GM06990 (cell line): Measurements from ENCODE around the gene ACSM6.
"Not testable (repeated sequence)": the region's sequence is repeated elsewhere in the genome, so short reads cannot be mapped to it uniquely, and the experiment has no call there.

Experiments used
- DNase-seq: peaks from one replicate; pipeline ENCODE4 v3.0.0-alpha.2; 2011; ENCODE audit not compliant: insufficient read length; ENCODE audit errors: extremely low read depth
- H3K27me3 ChIP-seq: replicated peaks from 2 replicates; pipeline ENCODE4 v1.6.0; 2011; ENCODE audit warnings: low read length; ENCODE audit not compliant: control insufficient read depth, insufficient read depth
- H3K36me3 ChIP-seq: 2 replicates; pipeline ENCODE4 v1.5.1; 2011; ENCODE audit warnings: low read length; ENCODE audit not compliant: control insufficient read depth, insufficient read depth
- H3K4me3 ChIP-seq: replicated peaks from 2 replicates; pipeline ENCODE4 v1.5.1; 2011; ENCODE audit warnings: low read depth, mild to moderate bottlenecking, control low read depth, low read length
- TF ChIP-seq, protein P1 (sequence below): IDR thresholded peaks from 2 replicates; pipeline ENCODE4 v1.5.1; 2011; ENCODE audit warnings: low read length, control low read depth, mild to moderate bottlenecking, inconsistent platforms; ENCODE audit not compliant: insufficient read depth, poor library complexity, severe bottlenecking

ACSM6 gene

DNA sequence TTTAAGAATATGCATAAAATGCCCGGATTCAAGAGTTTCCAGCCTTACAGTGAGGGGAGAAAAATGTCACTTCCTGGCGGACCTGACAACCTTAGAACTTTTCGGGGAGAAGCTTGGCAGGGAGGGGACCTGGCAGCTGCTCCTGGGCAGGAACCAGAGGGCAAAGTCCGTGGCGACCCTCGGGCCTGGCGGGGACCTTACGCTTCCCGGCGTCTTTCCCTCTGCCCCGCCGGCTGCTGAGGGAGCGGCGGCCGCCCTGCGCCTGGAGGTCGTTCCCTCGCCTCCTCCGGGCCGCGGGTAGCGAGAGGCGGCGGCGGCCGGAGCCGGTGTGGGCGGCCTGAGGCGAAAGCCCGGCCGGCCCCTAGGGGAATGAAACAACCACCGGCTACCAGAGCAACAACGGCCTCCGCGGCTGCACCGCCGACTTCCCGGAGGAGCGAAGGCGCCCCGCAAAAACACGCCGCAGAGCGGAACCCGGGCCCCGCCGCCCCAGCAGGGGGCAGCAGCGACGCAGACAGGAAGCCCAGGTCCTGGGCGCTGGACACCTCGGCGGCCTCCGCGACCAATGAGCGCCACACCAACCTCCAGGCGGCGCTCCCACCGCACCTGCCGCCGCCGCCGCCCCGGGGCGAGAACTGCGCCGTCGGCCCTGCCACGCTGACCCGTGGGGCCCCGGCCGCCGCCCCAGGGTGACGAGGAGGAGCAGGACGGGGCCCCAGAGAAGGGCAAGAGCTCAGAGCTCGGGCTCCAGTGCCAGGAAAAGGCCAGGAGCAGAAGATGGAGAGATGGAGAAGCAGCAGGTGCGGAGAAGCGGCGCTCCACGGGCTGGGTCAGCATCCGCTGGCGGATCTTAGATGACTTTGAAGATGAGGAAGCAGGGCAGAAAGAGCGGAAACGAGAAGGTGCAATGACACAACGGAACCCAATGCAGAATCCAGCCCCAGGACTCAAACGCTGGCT lies 10.5 kb upstream of the ACSM6 start:
- Histone ChIP-seq H3K36me3 (no peaks in the 10 kb centered on the region), H3K4me3 (peak overlapping the region; percentile 78), H3K27me3 (no peaks in the 10 kb centered on the region)
- DNase-seq = peak; percentile 90
- TF ChIP-seq, protein P1, sequence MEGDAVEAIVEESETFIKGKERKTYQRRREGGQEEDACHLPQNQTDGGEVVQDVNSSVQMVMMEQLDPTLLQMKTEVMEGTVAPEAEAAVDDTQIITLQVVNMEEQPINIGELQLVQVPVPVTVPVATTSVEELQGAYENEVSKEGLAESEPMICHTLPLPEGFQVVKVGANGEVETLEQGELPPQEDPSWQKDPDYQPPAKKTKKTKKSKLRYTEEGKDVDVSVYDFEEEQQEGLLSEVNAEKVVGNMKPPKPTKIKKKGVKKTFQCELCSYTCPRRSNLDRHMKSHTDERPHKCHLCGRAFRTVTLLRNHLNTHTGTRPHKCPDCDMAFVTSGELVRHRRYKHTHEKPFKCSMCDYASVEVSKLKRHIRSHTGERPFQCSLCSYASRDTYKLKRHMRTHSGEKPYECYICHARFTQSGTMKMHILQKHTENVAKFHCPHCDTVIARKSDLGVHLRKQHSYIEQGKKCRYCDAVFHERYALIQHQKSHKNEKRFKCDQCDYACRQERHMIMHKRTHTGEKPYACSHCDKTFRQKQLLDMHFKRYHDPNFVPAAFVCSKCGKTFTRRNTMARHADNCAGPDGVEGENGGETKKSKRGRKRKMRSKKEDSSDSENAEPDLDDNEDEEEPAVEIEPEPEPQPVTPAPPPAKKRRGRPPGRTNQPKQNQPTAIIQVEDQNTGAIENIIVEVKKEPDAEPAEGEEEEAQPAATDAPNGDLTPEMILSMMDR = peak; percentile 94

DNA sequence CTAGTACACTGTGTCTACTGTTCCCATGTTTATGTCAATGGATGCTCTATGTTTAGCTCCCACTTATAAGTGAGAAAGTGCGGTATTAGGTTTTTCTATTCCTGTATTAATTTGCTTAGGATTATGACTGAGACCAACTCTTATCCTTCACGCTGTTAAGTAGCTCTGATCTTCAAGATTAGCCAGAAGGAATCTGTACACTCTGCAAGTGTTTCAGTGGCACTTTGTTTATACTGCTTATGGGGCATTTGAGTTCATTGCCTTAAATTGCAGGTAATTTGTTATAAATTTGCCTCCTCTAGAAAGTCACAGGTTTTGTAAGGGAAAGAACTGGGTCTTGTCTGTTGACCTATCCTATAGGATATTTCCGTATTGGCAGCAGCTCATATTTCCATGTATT lies 6.4 kb upstream of the ACSM6 start:
- Histone ChIP-seq H3K36me3 (no peaks in the 10 kb centered on the region), H3K27me3 (no peaks in the 10 kb centered on the region), H3K4me3 (no peak overlapping the region)
- TF ChIP-seq, protein P1 = no peak
- DNase-seq = no peak

DNA sequence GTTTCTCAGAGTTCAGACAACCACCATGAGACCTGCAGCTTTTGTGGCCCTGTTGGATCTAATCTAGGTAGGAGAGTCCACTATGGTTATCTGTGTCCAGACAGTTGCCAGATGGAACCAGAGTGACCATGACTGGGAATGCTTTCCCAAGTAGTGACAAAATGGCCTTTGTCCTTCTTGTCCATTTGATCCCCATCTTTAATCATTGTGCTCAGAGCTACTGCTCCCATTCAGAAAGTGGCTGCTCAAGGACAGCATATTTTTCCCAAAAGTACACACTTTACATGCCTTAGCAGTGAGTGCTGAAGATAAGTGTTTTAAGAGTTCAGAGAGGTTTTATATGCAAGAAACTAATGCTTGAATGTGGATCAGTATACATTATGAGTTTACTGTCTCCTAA lies 5.4 kb upstream of the ACSM6 start:
- DNase-seq = no peak
- Histone ChIP-seq H3K27me3 (no peaks in the 10 kb centered on the region), H3K36me3 (no peaks in the 10 kb centered on the region), H3K4me3 (no peak overlapping the region)
- TF ChIP-seq, protein P1 = no peak

DNA sequence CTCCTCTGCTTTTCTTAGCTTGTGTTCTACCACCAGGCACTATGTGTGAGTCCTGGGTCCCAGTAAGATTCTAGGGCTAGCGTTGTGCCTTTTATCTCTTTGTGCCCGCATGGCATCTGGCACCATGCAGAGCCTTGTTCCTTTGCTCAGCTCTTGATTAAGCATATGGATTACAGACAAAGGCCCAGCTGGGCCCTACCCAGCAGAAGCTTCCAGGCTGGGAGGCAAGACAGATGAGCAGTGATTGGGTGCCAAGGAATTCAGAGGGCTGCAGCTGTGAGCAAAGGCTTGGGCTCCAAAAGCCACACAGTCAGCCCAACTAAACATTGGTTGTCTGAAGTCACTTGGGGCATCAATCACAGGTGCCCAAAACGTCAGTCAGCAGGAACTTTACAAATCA lies 2.0 kb downstream of the ACSM6 start:
- Histone ChIP-seq H3K27me3 (no peaks in the 10 kb centered on the region), H3K36me3 (peaks cover 2% of the 10 kb centered on the region), H3K4me3 (no peak overlapping the region)
- TF ChIP-seq, protein P1 = no peak
- DNase-seq = no peak

DNA sequence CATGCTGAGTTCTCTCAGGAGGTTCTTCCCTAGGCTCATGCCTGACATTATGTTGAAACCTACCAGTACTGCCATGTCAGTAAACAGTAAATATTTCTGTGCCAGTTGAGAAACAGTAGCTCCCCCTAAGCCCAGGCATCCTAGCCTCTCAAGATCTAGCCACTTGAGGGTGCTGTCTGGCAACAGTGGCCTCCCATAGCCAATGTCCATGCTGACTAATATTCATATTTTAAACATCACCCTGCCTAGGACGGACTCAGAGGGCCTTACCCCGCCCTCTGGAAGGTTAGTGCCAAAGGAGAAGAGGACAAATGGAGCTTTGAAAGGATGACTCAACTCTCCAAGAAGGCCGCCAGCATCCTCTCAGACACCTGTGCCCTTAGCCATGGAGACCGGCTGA lies 7.7 kb downstream of the ACSM6 start:
- no peaks in the 10 kb centered on the region for H3K36me3 ChIP-seq
- no peak for DNase-seq

DNA sequence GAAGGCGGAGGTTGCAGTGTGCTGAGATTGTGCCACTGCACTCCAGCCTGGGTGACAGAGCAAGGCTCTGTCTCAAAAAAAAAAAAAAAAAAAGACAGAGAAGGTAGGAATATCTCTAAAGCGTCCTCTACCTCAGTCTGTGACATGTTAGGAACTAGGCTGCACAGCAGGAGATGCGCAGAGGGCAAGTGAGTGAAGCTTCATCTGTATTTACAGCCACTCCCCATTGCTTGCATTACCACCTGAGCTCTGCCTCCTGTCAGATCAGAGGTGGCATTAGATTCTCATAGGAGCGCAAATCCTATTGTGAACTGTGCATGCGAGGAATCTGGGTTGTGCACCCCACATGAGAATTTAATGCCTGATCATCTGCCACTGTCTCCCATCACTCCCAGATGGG lies 8.8 kb downstream of the ACSM6 start:
- not testable (repeated sequence) for DNase-seq

More for the DNA sequence above, 7.7 kb downstream of the ACSM6 start:
- no peak overlapping the region for H3K4me3 ChIP-seq
- TF ChIP-seq, protein P1 = no peak
- H3K27me3 ChIP-seq = no peaks in the 10 kb centered on the region

More for the DNA sequence above, 8.8 kb downstream of the ACSM6 start:
- H3K27me3 ChIP-seq, H3K36me3 ChIP-seq, H3K4me3 ChIP-seq: not testable (repeated sequence)
